WTC11 (cell line): Measurements from ENCODE around the gene BICD1.
"Not testable (repeated sequence)": the region's sequence is repeated elsewhere in the genome, so short reads cannot be mapped to it uniquely, and the experiment has no call there.

Source experiments
- ETV6 ChIP-seq: sonication (generic); formaldehyde crosslinking; IDR thresholded peaks from 2 replicates; pipeline ENCODE4 v1.8.1; 2022; ENCODE audit warnings: mild to moderate bottlenecking, missing genetic modification reagents
- NR2C2 ChIP-seq: sonication (generic); formaldehyde crosslinking; IDR thresholded peaks from 2 replicates; pipeline ENCODE4 v1.8.0; 2022; ENCODE audit warnings: mild to moderate bottlenecking, missing genetic modification reagents
- SP1 ChIP-seq: sonication (generic); formaldehyde crosslinking; conservative IDR thresholded peaks from 2 replicates; pipeline ENCODE4 v1.8.1; 2022; ENCODE audit warnings: missing genetic modification reagents
- TP53 ChIP-seq: sonication (generic); formaldehyde crosslinking; IDR thresholded peaks from 2 replicates; pipeline ENCODE4 v1.8.1; 2023; ENCODE audit warnings: mild to moderate bottlenecking, missing genetic modification reagents
- ZNF121 ChIP-seq: sonication (generic); formaldehyde crosslinking; IDR thresholded peaks from 2 replicates; pipeline ENCODE4 v1.8.0; 2023; ENCODE audit warnings: missing genetic modification reagents
- ZNF219 ChIP-seq: sonication (generic); formaldehyde crosslinking; IDR thresholded peaks from 2 replicates; pipeline ENCODE4 v1.8.0; 2023; ENCODE audit warnings: missing genetic modification reagents, mild to moderate bottlenecking, borderline replicate concordance
- TF ChIP-seq, protein P1 (sequence below): fragments of 200-600 bp; IDR thresholded peaks from 2 replicates; pipeline ENCODE4 v1.8.0; 2022; ENCODE audit warnings: antibody characterized with exemption
- TF ChIP-seq, protein P2 (sequence below): sonication (generic); formaldehyde crosslinking; IDR thresholded peaks from 2 replicates; pipeline ENCODE4 v1.8.1; 2022; ENCODE audit warnings: low read depth, missing genetic modification reagents, borderline replicate concordance
- TF ChIP-seq, protein P3 (sequence below): sonication (generic); formaldehyde crosslinking; IDR thresholded peaks from 2 replicates; pipeline ENCODE4 v1.8.1; 2023; ENCODE audit warnings: mild to moderate bottlenecking, missing genetic modification reagents, moderate library complexity

DNA sequence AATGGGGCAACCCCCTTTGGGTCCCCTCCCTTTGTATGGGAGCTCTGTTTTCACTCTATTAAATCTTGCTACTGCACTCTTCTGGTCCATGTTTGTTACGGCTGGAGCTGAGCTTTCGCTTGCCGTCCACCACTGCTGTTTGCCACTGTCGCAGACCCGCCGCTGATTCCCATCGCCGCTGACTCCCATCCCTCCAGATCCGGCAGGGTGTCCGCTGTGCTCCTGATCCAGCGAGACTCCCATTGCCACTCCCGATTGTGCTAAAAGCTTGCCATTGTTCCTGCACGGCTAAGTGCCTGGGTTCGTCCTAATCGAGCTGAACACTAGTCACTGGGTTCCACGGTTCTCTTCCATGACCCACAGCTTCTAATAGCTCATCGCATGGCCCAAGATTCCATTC, 168.9 kb downstream of the BICD1 start:
- TF ChIP-seq TP53, NR2C2, ETV6, SP1, ZNF219, ZNF121 (CRISPR knock-in tag): not testable (repeated sequence)
- TF ChIP-seq, protein P1, sequence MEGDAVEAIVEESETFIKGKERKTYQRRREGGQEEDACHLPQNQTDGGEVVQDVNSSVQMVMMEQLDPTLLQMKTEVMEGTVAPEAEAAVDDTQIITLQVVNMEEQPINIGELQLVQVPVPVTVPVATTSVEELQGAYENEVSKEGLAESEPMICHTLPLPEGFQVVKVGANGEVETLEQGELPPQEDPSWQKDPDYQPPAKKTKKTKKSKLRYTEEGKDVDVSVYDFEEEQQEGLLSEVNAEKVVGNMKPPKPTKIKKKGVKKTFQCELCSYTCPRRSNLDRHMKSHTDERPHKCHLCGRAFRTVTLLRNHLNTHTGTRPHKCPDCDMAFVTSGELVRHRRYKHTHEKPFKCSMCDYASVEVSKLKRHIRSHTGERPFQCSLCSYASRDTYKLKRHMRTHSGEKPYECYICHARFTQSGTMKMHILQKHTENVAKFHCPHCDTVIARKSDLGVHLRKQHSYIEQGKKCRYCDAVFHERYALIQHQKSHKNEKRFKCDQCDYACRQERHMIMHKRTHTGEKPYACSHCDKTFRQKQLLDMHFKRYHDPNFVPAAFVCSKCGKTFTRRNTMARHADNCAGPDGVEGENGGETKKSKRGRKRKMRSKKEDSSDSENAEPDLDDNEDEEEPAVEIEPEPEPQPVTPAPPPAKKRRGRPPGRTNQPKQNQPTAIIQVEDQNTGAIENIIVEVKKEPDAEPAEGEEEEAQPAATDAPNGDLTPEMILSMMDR, result not testable (repeated sequence)
- TF ChIP-seq, protein P2, sequence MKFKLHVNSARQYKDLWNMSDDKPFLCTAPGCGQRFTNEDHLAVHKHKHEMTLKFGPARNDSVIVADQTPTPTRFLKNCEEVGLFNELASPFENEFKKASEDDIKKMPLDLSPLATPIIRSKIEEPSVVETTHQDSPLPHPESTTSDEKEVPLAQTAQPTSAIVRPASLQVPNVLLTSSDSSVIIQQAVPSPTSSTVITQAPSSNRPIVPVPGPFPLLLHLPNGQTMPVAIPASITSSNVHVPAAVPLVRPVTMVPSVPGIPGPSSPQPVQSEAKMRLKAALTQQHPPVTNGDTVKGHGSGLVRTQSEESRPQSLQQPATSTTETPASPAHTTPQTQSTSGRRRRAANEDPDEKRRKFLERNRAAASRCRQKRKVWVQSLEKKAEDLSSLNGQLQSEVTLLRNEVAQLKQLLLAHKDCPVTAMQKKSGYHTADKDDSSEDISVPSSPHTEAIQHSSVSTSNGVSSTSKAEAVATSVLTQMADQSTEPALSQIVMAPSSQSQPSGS (CRISPR knock-in tag), result not testable (repeated sequence)
- TF ChIP-seq, protein P3, sequence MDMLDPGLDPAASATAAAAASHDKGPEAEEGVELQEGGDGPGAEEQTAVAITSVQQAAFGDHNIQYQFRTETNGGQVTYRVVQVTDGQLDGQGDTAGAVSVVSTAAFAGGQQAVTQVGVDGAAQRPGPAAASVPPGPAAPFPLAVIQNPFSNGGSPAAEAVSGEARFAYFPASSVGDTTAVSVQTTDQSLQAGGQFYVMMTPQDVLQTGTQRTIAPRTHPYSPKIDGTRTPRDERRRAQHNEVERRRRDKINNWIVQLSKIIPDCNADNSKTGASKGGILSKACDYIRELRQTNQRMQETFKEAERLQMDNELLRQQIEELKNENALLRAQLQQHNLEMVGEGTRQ (CRISPR knock-in tag), result not testable (repeated sequence)
